HG02678 (cell line): Measurements from ENCODE around the gene ROCK2.
A peak's percentile ranks its signal among the peaks of the same experiment; 100 is the strongest.

Experiments used
- ATAC-seq: cut with Tn5 transposase; IDR thresholded peaks from one replicate; pipeline ENCODE4 v1.9.1; 2021; ENCODE audit warnings: mild to moderate bottlenecking, moderate library complexity; ENCODE audit not compliant: unreplicated experiment

The ROCK2 gene

GRCh38 chr2:11344342-11344955 lies at the start of gene ROCK2:
ROCK2 (minus strand) TSS chr2:11344636; CDS start chr2:11344136, 500 bp downstream.
- ATAC-seq: peak; percentile 66

DNA sequence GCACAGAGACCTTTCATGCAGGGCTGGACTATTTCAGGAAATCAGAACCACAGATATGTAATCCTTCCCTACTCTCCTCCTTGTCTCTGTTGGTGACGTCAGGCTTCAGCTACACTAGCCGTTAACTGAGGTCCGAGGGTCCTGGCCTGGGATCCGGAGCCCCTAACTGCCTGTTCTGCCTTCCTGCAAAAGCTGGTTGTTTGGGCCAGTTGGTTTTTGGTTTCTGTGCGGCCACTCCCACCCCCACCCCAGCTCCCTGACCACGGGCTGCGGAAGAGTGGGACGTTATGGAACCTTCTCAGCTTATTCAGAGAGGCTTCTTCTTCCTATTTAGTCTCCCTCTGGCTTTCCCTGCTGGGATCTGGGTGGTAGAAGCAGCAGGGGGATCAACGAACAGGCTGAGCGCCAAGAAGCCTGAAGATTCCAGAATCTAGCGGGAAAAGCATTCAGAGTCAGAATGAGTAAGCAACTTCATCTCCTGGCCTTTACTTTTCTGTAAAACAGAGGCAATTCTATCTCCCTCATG lies 49.3 kb upstream of the ROCK2 start:
- ATAC-seq: no peak

- ATAC-seq: no peak
These were observed 47.5 kb upstream of the ROCK2 start for GRCh38 chr2:11391942-11392266.

DNA sequence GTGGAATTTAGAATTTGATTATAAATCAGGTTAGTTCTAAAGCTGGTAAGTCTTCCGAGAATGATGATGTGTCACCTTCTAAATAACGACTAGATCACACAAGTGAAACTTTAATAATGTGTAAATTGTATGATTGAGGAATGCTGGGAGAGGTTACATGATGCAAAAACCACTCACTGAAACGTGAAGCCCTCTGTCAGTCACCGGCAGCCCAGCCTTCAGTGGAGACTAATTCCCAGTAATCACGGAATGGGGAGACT lies 45.9 kb upstream of the ROCK2 start:
- ATAC-seq: no peak

- ATAC-seq: no peak
These were observed 45.3 kb upstream of the ROCK2 start for GRCh38 chr2:11389551-11390398.

DNA sequence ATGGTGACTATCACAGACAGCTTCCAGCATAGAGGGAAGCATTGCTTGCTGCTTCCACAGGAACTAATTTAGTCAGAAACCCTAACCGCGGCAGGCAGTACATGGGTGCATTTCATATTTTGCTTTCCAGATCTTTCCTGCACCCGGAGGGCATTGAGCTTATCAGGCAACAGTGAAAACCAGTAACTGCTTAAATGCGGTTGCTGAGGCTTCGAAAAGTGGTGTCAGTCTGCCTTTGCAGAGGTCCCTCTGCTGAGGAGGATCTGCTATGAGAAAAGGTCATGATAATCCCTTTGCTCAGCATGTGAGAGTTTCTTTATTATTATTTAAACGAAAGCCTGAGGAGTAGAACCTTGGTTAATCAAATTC lies 44.6 kb upstream of the ROCK2 start:
- ATAC-seq: no peak

DNA sequence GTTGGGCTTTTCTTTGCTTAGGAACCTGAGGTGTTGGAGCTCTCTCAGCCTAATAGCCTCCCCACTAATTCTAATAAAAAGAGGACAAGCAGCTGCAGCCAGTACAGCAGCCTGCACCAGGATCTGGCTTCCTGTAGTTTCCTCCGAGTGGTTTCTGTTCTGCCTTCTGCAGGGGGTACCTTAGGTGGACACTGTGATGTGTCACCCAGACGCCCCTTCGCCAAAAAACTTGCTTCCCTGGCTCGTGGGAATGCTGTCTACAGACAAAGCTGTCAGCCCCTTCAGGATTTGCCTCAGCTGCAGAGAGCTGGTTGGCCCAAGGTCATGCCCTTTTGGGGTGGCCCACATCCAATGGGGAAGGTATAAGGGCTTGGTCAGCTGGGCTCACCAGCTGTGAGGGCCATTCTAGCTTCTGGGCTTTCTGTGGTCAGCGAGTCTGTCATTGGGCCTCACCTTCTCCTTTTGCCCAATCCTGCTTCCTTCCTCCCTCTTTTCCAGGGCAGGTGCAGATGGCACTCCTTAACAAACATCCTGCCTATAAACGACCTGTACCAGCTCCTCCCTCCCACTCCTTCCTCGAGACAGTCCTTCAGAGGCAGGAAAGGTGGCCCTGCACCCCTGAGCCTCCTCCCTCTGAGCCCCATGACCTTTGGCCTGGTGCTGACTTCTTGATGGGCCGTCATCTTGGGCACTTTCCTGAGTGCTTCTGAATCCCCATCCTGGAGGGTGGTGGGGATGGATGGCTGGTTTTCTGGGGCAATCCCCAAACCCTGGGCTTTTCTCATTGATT lies 44.0 kb upstream of the ROCK2 start:
- no peak for ATAC-seq

- no peak for ATAC-seq
These were observed 43.4 kb upstream of the ROCK2 start for GRCh38 chr2:11387843-11388242.

DNA sequence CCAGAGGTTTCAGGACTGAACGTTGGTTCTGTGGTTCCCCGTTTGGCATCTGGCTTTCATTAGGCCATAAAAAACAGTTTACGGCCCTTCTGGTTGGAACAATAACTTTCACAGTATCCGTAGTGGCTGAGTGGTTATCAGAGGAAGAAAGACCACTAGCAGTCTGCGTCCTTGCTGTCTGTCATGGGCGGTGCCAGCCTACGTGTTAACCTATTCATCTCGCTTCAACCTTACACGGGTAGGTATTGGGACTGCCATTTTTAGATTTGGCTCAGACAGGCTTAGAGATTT lies 42.6 kb upstream of the ROCK2 start:
- ATAC-seq: no peak

DNA sequence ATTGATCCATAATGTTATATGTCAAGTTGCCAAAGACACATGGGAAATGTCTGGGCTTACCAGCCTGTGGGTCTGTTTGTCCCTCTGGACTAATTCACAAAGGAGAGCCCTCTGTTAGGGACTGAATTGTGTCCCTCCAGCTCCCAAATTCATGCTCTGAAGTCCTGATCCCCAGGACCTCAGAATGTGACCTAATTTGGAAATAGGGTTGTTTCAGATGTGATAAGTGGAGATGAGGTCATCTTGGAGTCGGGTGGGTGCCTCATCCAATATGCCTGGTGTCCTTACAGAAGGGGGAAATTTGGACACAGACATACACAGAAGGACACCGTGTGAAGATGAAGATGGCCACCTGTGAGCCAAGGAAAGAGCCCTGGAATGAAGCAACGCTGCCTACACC lies 41.4 kb upstream of the ROCK2 start:
- ATAC-seq: no peak

DNA sequence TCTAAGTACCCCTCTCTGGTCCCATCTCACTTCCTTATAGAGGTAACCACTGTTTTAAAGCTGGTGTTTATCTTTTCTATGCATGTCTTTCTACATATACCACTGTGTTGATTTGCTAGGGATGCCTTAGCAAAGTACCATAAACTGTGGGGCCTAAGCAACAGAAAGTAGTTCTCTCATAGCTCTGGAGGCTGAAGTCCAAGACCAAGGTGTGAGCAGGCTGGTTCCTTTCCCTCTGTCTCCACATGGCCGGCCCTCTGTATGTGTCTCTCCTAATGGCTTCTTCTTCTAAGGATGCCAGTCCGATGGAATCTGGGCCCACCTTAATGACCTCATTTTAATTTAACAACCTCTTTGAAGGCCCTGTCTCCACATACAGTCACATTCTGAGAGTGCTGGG lies 40.8 kb upstream of the ROCK2 start:
- ATAC-seq: no peak

- no peak for ATAC-seq
These were observed 35.1 kb upstream of the ROCK2 start for GRCh38 chr2:11379558-11379957.

- peak; percentile 90 for ATAC-seq
These were observed 33.6 kb upstream of the ROCK2 start for GRCh38 chr2:11377928-11378545.

- ATAC-seq: no peak
These were observed 31.6 kb upstream of the ROCK2 start for GRCh38 chr2:11376071-11376470.

- ATAC-seq: no peak
These were observed 31.2 kb upstream of the ROCK2 start for GRCh38 chr2:11375689-11376027.

- no peak for ATAC-seq
These were observed 30.7 kb upstream of the ROCK2 start for GRCh38 chr2:11375025-11375688.

DNA sequence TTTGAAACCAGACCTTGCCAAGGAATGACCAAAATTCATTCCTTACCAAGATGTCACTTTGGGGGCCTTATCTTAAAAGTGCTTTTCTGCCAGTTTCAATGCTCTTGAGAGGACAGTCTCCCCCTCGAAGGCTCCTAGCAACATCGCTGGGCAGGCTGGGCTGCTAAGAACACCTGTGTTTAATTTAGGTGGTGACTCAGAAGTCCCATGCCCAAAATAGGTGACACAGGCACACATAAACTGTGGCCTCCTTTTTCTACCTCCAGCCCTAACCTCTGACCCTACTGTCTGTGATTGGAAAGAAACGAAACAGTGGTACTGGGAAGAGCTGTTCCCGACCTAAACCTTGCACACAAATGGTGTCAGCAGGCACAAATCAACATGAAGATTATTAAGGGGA lies 28.7 kb upstream of the ROCK2 start:
- ATAC-seq: no peak

- no peak for ATAC-seq
These were observed 26.9 kb upstream of the ROCK2 start for GRCh38 chr2:11371092-11371937.

GRCh38 chr2:11370377-11371091 lies 26.1 kb upstream of the ROCK2 start:
- ATAC-seq: no peak

DNA sequence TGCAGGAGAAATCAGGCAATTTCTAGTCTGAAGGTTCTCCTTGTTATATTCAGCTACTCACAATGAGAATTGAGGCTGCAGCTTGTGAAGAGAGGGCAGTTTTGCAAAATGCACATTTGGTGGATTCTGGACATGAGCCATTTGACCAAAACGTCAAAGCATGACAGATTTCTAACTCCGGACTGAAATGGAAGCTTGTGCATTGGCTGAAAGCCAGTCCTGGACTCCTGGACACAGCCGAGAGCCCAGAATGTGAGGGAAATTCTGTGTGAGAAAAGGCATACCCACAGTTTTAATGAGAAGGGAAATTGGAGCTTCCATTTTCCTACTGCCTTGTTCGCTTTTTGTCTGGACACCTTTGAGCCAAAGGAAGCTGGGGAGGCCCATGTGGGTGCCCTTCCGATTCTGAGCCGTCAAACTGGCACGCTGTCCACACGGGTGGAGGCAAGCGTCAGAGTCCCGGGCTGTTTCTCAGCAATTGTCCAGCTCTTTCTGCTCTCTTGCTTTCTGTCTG lies 23.7 kb upstream of the ROCK2 start:
- ATAC-seq: no peak
